Measurements from ENCODE around the gene DPY30. TPM values are rescaled to one million over a fixed set of nuclear protein-coding genes. Genes with fewer than 3 reads are reported as not detected.

DPY30 gene
- total and polyA plus RNA-seq, 2 of the 4 experiments (the other 2 are of a cell fraction): 65.2 to 85.2 TPM

- TF ChIP-seq RCOR1 (IDR thresholded peaks at IDR 0.05; ENCODE audit: insufficient replicate concordance, low read length): no peak
- TF ChIP-seq RAD21 (IDR thresholded peaks at IDR 0.05; ENCODE audit: low read length): no peak
- TF ChIP-seq RFX5 (IDR thresholded peaks at IDR 0.05; ENCODE audit: low read depth, low read length): no peak
- no peak for TF ChIP-seq NFE2L2 (IDR thresholded peaks at IDR 0.05; ENCODE audit: low read depth, low read length)
- TF ChIP-seq CEBPB (IDR thresholded peaks at IDR 0.05; ENCODE audit: low read depth, low read length): no peak
- no peak for TF ChIP-seq MAZ (IDR thresholded peaks at IDR 0.05; ENCODE audit: borderline replicate concordance, low read depth, low read length)
- no peak for TF ChIP-seq CHD1 (IDR thresholded peaks at IDR 0.05; ENCODE audit: low read depth, low read length)
- Histone ChIP-seq H3K9me3 (ENCODE audit: control insufficient read depth, insufficient read depth, low read length) (no peaks in the 10 kb centered on the region), H3K23ac (ENCODE audit: low read depth, low read length) (peak overlapping the region; percentile 94), H4K20me1 (ENCODE audit: insufficient read depth, low read length) (peaks cover 23% of the 10 kb centered on the region), H3K9ac (ENCODE audit: low read depth, low read length) (peak overlapping the region; percentile 95; the same call in 1 of the 2 replicates), H2BK15ac (ENCODE audit: low read depth, low read length) (peak overlapping the region; percentile 8; the same call in 1 of the 3 replicates), H3K27ac (ENCODE audit: insufficient read depth, low read length) (peak overlapping the region; percentile 63; the same call in 1 of the 2 replicates), H3K4ac (ENCODE audit: low read depth, low read length) (peak overlapping the region; percentile 91), H3K9me1 (ENCODE audit: insufficient read depth, low read length) (no peaks in the 10 kb centered on the region), H3K79me1 (ENCODE audit: low read depth in 1 of 2, low read length in 2 of 2) (peaks cover 9 to 14% of the 10 kb centered on the region in 2 experiments; a peak in 3 of 4 replicates), H3K27me3 (ENCODE audit: control insufficient read depth, insufficient read depth, low read length) (no peaks in the 10 kb centered on the region), H2BK20ac (ENCODE audit: low read depth, low read length) (no peak overlapping the region), H3K36me3 (ENCODE audit: control insufficient read depth, insufficient read depth, low read length) (no peaks in the 10 kb centered on the region), H3K56ac (ENCODE audit: extremely low read depth, insufficient read depth, low read length) (peak overlapping the region; percentile 84; the same call in 1 of the 2 replicates), H2AK5ac (ENCODE audit: low read depth, low read length) (peak overlapping the region; percentile 46), H4K8ac (ENCODE audit: low read depth in 2 of 2, low read length in 2 of 2) (peak overlapping the region; percentile 86 to 90), H3K4me1 (ENCODE audit: control insufficient read depth, insufficient read depth, low read length) (peaks cover 2% of the 10 kb centered on the region), H3K14ac (replicated peaks; ENCODE audit: low read depth, low read length) (peak overlapping the region; percentile 83), H3K4me3 (ENCODE audit: insufficient read depth, low read depth, low read length) (peak overlapping the region; percentile 75; the same call in 1 of the 2 replicates), H3K18ac (ENCODE audit: low read depth, low read length) (peak overlapping the region; percentile 80; the same call in 1 of the 2 replicates), H3K4me2 (ENCODE audit: low read depth, low read length) (peak overlapping the region; percentile 89), H4K5ac (ENCODE audit: low read depth, low read length) (peak overlapping the region; percentile 94; the same call in 1 of the 2 replicates), H2BK120ac (ENCODE audit: low read depth, low read length) (peak overlapping the region; percentile 48), H2AFZ (replicated peaks; ENCODE audit: low read length, poor library complexity) (no peak overlapping the region), H4K91ac (ENCODE audit: insufficient read depth, low read depth, low read length) (peak overlapping the region; percentile 94), H2AK9ac (replicated peaks; ENCODE audit: low read depth, low read length, poor library complexity) (peak overlapping the region; percentile 29), H2BK5ac (ENCODE audit: low read depth, low read length, poor library complexity, severe bottlenecking) (peak overlapping the region; percentile 91)
- DNase-seq (no peak), ATAC-seq (ENCODE audit: low read depth) (no peak)
- CTCF ChIA-PET: no interaction called here
- no CpG with 5 or more reads among the region's 5 CpGs for WGBS, 2 experiments (ENCODE audit: extremely low coverage in 2 of 2, insufficient read length in 1 of 2)
- in situ Hi-C loops (cut with MboI; ENCODE audit: low sequenced_read_pairs): no loop called here
- POLR2A ChIA-PET (ENCODE audit: unreplicated experiment): no interaction called here
- dilution Hi-C loops (cut with HindIII; ENCODE audit: low sequenced_read_pairs, unreplicated experiment): no loop called here
- intact Hi-C loops (cut with micrococcal nuclease): no loop called here
- no TSS peak for BruUV-seq (replicated peaks)
These were observed 28.1 kb downstream of the DPY30 start for GRCh38 chr2:32011485-32011960.
